ENCODE data around the gene ZNF385B. TPM values are rescaled to one million over a fixed set of nuclear protein-coding genes. Genes with fewer than 3 reads are reported as not detected.
"Not testable (repeated sequence)": the region's sequence is repeated elsewhere in the genome, so short reads cannot be mapped to it uniquely, and the experiment has no call there.

ZNF385B gene
- total RNA-seq: not detected

DNA sequence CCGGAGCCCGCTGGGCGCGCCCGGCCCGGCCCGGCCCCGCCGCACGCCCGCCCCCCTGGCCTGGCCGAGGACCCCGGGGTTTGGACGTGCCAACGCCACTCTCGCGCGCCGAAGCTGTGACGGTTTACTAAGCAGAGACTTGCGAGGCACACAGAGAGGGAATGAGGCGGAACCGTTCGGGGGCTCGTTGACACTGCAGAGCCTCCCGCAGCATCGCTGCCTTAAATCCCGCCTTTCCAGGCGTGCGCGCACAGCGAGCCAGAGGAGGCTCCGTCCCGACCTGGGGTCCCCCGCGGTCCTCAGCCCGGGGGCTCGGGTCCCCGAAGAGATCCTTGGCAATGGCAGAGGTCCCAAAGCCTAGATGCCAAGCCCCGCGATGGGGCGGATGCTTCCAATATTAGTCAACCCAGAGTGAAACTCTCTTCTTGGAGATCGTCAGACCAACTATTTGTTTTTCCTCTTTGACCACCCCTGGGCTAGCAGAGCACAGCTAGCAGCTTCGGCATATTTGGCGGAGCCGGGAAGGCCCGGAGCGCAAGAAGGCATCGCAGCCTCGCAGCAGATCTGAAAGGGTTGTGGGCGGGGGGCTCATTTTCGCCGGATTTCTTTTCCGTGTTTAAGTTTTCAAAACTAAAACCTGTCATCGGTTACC, at the start of gene ZNF385B:
Gene ZNF385B, minus strand, starts transcription at position 197 of the 652 bp plus-strand sequence.
- Mint-ChIP-seq H3K27ac (no peak within 1 kb of the TSS), H3K36me3 (peaks cover 0 to 6% of the 10 kb centered on the region in 2 donors)
- ATAC-seq: peak in 1 of 2 donors; percentile 56

DNA sequence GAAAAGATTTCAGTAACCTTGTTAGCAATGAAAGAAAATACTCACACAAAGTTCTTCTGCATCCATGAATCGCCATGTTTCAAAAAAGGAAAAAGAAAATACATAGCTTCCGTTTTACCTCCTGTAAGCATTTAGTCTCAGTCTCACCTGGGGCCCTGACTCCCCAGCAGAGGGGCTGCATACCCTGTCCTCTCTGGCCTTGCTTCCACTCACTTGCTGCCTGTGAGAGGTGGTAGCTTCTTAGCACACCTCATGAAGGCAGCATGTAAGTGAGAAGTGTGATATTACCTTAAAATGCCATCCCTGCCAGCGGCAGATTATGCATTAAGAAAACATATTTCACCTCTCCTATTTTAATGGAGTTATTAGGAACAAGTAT, 49.3 kb upstream of the ZNF385B start:
- no peak for ATAC-seq

More for the DNA sequence above, at the start of gene ZNF385B:
- DNase-seq (ENCODE audit: low spot score in 2 of 2): no peak
- H3K9me3 Mint-ChIP-seq: no peaks in the 10 kb centered on the region

DNA sequence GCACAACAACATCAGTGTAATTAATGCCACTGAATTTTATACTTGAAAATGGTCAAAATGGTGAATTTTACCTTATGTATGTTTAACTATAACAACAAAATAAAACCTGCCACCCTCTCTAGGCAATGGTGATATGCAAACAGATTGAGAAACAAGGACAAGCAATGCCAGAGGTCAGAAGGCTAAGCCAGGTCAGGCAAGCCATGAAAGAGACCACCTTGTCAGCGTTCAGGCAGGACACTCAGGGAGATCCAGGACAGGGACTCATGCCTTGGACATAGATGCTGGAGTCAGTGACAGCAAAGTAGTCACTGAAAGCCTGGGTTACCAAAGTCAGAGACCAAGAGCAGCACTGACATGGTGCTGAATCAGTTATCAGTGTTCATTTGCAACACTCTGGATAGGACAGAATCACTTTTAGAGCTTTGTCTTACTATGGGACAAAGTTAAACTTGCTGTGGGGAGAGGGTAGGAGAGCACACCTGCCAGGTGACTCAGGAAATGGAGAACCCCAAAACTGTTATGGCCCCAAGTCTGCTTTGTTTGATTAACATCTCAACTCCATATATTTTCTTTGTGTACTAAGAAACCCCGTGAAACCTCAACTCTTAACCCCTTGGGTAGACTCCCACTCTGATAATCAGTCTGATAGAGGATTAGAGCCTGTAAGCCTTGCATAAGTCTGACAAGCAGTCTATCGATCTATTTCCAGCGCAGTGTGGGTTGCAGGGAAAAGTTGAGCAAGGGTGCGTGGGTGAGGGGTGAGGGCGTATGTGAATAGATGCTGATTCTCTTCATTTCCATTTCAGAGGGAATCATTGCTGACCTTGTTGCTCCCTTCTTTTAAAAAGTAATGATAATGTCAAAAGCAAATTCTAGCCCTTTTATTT, 48.7 kb upstream of the ZNF385B start:
- no peaks in the 10 kb centered on the region for H3K36me3 Mint-ChIP-seq
- ATAC-seq (no peak), DNase-seq (ENCODE audit: low spot score in 2 of 2) (no peak)
- H3K27ac Mint-ChIP-seq: no peak overlapping the region
- H3K9me3 Mint-ChIP-seq: no peaks in the 10 kb centered on the region

More for the DNA sequence above, 49.3 kb upstream of the ZNF385B start:
- Mint-ChIP-seq H3K27ac (peak overlapping the region in 1 of 2 donors; percentile 4), H3K36me3 (no peaks in the 10 kb centered on the region), H3K9me3 (no peaks in the 10 kb centered on the region)
- no peak for DNase-seq (ENCODE audit: low spot score in 2 of 2)

DNA sequence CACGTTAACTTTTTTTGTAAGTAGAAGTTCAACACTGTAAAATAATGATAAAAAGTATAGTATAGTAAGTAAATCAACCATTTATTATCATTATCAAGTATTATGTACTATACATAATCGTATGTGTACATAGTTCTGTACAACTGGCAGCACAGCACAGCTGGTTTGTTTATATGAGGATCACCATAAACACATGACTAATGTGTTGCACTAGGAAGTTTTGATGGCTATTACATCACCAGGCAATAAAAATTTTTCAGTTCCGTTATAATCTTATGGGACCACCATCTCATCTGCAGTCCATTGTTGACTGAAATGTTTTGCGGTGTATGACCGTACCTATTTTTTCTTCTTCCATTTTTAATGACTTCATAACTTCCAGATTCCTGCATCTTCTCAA, 39.2 kb upstream of the ZNF385B start:
- H3K27ac Mint-ChIP-seq: no peak overlapping the region
- H3K9me3 Mint-ChIP-seq: peaks cover 0 to 4% of the 10 kb centered on the region in 2 donors
- no peak for DNase-seq (ENCODE audit: low spot score in 2 of 2)
- no peak for ATAC-seq
- H3K36me3 Mint-ChIP-seq: peaks cover 0 to 5% of the 10 kb centered on the region in 2 donors

DNA sequence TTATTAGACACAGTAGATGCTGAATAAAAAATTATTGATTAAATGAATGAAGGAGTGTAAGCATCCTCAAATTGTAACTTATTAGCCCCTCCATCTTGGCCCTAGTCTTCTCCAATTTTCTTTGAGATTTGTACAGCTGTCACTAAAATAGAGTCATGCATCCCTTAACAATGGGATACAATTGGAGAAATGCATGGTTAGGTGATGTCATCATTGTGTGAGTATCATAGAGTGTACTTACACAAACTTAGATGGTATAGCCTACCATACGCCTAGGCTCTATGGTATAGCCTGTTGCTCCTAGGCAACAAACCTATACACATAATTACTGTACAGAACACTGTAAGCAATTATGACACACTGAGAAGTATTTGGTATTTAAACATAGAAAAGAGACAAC, 38.3 kb upstream of the ZNF385B start:
- DNase-seq (ENCODE audit: low spot score in 2 of 2) (no peak), ATAC-seq (no peak)
- Mint-ChIP-seq H3K36me3 (peaks cover 0 to 5% of the 10 kb centered on the region in 2 donors), H3K27ac (no peak overlapping the region), H3K9me3 (peaks cover 0 to 4% of the 10 kb centered on the region in 2 donors)

DNA sequence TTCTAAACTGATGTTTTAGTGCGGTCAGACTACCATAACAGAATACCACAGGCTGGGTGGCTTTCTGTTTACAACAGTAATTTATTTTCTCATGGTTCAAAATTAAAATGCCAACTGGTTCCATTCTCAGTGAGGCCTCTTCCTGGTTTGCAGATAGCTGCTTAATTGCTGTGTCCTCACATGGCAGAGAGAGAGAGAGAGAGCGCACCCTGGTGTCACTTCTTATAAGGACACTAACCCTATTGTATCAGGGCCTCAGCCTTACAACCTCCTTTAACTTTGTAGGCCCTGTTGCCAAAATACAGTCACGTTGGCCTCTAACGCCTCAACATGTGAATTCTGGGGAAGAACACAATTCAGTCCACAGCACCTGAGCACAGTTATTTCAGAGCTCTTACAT, 37.5 kb upstream of the ZNF385B start:
- DNase-seq (ENCODE audit: low spot score in 2 of 2): peak in 1 of 2 donors; percentile 4
- Mint-ChIP-seq H3K36me3 (peaks cover 0 to 5% of the 10 kb centered on the region in 2 donors), H3K27ac (no peak overlapping the region), H3K9me3 (peaks cover 0 to 3% of the 10 kb centered on the region in 2 donors)
- ATAC-seq: peak in 1 of 2 donors; percentile 78

DNA sequence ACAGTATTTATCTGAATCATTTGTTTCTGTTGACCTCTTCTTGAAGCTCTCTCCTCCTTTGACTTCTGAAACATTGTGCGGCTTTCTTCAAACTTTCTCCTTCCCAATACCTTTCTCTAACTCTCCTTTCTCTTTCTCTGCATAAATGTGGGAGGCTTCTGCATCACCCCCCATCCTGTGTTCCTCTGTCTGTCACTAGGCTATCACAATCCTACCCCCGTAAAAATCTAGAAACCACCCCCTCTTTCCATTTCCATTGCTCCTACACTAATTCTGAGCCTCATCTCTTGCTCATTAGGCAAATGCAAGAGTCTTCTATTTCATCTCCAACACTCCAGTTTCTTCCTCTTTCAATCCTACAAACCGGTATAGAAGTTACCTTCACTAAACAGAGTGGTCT, 32.2 kb upstream of the ZNF385B start:
- Mint-ChIP-seq H3K36me3 (no peaks in the 10 kb centered on the region), H3K9me3 (peaks cover 0 to 5% of the 10 kb centered on the region in 2 donors), H3K27ac (no peak overlapping the region)
- no peak for DNase-seq (ENCODE audit: low spot score in 2 of 2)
- no peak for ATAC-seq

DNA sequence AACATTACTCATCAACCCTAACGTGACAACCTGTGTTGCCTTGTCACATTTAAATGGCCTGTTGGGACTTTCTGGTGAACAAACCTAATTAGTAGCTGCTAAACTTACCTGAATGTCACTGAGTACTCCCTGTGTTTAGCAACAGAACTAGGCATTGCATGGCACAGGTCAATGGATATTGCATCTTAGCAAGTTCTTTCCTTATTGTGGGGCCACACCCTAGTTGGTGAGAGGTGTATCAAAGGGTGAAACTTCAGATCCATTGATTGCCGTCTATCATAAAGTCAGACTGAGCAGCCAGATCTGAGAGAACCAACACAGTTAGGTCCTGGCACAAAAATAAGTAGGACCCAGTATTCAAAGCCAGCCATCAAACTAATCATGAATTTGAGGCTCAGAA, 29.8 kb upstream of the ZNF385B start:
- DNase-seq (ENCODE audit: low spot score in 2 of 2) (no peak), ATAC-seq (no peak)
- Mint-ChIP-seq H3K36me3 (no peaks in the 10 kb centered on the region), H3K9me3 (peaks cover 0 to 9% of the 10 kb centered on the region in 2 donors), H3K27ac (no peak overlapping the region)

DNA sequence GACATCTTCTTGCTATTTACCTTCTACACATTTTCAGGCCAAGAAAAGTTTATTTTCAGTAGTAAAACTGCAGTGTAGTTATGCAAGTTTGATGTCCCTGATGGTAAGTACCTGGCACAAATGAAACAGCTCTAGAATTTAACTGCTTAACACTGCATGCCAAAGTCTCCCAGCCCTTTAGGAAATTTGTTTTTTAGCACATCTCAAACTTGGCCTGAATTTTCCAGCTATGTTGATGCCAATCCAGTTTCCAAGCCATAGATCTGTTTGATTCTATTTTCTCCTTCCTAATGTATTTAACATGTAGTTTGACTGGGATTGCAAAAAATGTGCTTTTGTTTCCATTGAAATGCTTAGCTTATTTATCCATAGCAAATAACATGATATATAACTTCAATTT, 29.3 kb upstream of the ZNF385B start:
- H3K9me3 Mint-ChIP-seq: peaks cover 0 to 9% of the 10 kb centered on the region in 2 donors
- ATAC-seq (no peak), DNase-seq (ENCODE audit: low spot score in 2 of 2) (no peak)
- no peaks in the 10 kb centered on the region for H3K36me3 Mint-ChIP-seq
- no peak overlapping the region for H3K27ac Mint-ChIP-seq

DNA sequence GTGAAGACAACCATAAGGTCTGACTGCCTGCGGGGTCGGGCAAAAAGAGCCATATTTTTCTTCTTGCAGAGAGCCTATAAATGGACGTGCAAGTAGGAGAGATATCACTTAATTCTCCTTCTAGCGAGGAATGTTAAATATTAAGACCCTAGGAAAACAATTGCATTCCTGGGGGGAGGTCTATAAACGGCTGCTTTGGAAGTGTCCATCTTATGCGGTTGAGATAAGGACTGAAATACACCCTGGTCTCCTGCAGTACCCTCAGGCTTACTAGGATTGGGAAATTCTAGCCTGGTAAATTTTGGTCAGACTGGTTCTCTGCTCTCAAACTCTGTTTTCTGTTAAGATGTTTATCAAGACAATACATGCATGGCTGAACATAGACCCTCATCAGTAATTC, 27.2 kb upstream of the ZNF385B start:
- H3K36me3 Mint-ChIP-seq; ATAC-seq; H3K9me3 Mint-ChIP-seq; DNase-seq (ENCODE audit: low spot score in 2 of 2); H3K27ac Mint-ChIP-seq: not testable (repeated sequence)

DNA sequence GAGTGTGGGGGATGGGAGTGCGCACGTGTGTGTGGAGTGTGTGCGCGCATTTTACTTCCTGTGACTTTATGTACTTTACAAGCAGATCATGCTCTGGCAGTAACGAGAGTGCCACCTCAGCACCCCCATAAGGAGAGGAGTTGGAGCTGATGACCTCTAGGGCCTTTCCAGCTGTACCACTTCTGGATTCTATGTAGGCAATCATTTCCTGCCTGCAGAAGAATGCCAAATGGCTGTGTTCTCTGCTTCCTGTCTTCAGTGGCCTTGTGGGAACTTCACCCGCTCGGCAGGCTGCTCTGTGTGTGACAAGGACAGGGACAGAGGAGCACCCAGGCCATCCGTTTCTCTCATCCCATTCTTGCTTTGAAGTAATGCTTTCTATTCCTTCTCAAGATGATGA, 22.8 kb upstream of the ZNF385B start:
- H3K36me3 Mint-ChIP-seq: no peaks in the 10 kb centered on the region
- peaks cover 0 to 9% of the 10 kb centered on the region in 2 donors for H3K9me3 Mint-ChIP-seq
- DNase-seq (ENCODE audit: low spot score in 2 of 2) (no peak), ATAC-seq (no peak)
- no peak overlapping the region for H3K27ac Mint-ChIP-seq

DNA sequence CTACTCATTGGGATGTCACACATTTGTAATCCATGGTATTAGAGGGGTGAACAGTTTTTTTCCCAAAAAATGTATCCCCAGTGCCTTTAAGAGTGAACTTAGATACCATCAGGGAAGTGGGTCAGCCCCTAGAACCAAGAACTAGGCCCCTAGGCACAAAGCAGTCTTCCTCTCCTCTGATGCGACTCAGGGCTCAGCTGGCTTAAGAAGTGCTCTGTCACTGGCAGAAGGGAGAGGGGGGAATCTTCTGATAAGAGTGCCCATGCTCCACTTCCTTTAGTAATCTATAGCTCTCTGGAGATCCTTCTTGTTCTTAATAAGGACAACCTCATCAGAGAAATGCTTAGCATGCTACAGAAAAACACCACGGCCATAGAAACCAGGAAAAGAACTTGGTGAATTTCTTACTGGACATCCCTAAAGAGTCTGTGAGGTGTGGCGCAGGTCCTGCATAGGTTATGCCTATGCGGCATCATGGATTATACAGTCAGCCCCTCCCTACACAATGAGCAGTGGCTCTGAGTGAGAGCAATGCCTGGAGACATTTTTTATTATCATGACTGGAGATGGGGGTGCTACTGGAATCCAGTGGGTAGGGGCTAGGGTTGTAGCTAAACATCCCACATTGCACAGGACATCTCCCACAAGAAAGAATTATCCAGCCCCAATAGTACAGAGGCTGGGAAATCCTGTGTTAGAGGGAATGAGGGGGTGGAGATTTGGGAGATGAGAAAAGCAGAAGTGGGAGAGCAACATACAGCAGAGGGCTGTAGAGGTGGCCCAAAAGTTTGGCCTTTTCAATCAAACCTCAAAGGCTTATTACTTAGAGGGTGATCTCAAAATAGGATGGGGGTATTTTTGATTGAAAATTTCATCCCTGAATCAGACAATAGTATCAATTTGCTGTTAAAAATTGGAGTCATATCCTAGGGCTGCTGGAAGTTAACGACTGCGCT, 21.7 kb upstream of the ZNF385B start:
- Mint-ChIP-seq H3K27ac (no peak overlapping the region), H3K36me3 (no peaks in the 10 kb centered on the region), H3K9me3 (no peaks in the 10 kb centered on the region)
- DNase-seq (ENCODE audit: low spot score in 2 of 2) (no peak), ATAC-seq (no peak)

DNA sequence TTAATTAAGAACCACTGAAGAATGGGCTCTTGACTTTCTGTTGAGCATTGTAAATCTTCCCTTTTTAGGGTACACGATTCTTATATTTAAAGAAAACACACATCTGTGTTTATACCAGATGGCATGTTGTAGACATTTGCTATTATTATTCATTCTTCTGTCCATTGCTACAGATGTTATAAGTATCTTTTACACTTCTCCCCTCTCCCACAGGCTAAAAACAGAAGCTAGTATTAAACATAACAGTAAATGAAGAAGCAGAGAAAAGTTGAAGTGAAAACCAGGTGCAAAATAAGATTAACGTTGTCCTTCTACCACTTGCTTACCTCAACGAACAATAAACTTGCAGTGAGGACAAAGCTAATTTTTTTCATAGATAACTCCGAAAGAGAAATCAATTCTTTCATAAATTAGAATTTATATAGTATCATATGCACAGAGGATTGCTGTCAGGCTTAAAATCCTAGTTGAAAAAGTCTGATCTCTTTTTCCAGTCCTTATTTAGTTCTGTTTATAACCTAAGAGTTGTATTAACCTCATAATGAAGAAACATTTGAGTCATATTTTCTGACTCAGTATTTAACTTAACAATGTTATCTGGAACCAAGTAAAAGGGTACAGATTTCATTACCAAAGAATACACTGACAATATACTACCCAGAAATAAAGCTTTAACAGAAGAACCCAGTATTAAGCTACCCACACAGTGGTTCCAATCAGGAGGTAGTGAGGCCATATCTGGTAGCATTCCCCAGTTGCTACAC, 16.4 kb upstream of the ZNF385B start:
- ATAC-seq: no peak
- DNase-seq (ENCODE audit: low spot score in 2 of 2): no peak
- Mint-ChIP-seq H3K36me3 (no peaks in the 10 kb centered on the region), H3K27ac (no peak overlapping the region), H3K9me3 (no peaks in the 10 kb centered on the region)

DNA sequence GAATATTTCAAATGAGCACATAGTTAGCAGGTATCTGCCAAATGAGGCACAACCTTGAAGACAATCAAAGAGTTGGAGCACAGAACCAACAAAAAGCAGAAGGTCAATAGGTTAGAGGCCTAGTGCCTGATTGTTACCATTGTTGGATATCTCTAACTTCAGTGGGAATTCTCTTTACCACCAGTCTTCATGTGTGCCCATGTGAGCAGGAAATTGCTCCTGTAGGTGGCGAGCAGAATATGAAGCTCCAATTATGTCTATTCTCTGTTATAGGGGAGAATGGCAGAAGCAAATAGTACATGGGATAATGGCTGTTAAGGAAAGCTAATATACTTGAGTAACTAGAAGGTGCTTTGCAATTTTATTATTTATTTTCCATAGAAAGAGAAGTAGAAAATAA, 14.9 kb upstream of the ZNF385B start:
- DNase-seq (ENCODE audit: low spot score in 2 of 2): no peak
- Mint-ChIP-seq H3K9me3 (no peaks in the 10 kb centered on the region), H3K27ac (no peak overlapping the region), H3K36me3 (no peaks in the 10 kb centered on the region)
- no peak for ATAC-seq

DNA sequence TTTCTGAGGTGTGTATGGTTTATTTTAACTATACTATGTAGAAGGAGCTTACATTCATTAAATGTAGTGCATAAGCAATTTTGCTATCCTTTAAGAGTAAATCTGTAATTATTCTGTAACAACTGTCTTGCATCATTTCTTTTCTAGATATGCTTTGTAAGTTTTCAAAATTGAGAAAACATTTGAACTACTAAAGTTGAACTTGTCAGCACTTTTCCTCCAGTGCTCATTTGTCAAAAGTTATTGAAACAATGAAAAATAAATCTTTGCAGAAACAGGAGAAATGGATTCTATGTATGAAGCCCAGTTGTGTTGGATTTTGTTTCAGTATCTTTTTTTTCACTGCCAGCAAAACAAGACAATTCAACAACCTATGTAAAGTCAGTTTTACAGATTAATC, 14.5 kb upstream of the ZNF385B start:
- ATAC-seq (no peak), DNase-seq (ENCODE audit: low spot score in 2 of 2) (no peak)
- H3K36me3 Mint-ChIP-seq: no peaks in the 10 kb centered on the region
- H3K27ac Mint-ChIP-seq: no peak overlapping the region
- H3K9me3 Mint-ChIP-seq: no peaks in the 10 kb centered on the region

DNA sequence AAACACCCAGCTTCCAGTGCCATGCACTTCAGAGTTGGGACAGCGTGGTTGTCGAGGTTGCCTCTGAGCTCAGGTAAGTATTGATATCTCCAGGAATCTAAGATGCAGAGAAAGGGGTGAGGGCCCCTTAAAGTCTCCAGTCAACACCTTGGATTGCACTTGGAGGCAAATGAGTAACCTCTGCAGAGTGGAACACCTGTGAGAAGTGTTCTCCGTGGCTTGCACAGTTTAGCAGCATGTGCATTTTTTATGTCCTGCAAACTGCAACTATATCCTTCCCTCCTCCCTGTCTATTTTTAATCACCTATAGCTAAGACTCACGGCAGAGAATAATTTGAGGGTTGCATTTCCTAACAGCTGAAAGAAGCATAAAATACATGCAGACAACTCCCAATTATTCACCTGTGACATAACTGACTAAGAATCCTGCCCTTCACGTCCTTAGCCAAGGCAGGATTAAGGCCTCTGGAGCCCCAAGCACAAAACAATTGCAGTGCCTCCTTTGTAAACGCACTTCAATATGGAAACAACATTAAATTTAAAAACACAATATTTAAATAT, 1.6 kb upstream of the ZNF385B start:
- DNase-seq (ENCODE audit: low spot score in 2 of 2) (no peak), ATAC-seq (no peak)
- H3K27ac Mint-ChIP-seq: no peak overlapping the region
- peaks cover 0 to 6% of the 10 kb centered on the region in 2 donors for H3K36me3 Mint-ChIP-seq
- H3K9me3 Mint-ChIP-seq: no peaks in the 10 kb centered on the region

All from activated naive CD4-positive, alpha-beta T cell treated with anti-CD3 and anti-CD28 coated beads, Interleukin-2, amount 50 U/mL, for 72 hours (primary cell).